NCI-H748 treated with DMSO at 0.1 percent for 48 hours (cell line): ENCODE measurements around the gene DPPA2.
"Not testable (repeated sequence)": the region's sequence is repeated elsewhere in the genome, so short reads cannot be mapped to it uniquely, and the experiment has no call there.

Experiments
- DNase-seq: peaks from one replicate; lab custom pipeline; 2025; lab: John Stamatoyannopoulos, UW

DPPA2 gene

GRCh38 chr3:109316162-109316730 is at the start of gene DPPA2:
Gene DPPA2 (minus strand): TSS chr3:109316517. CDS start chr3:109314542, 1,975 bp downstream.
- no peak for DNase-seq

- DNase-seq: no peak
These were observed 47.8 kb upstream of the DPPA2 start for GRCh38 chr3:109364088-109364487.

GRCh38 chr3:109363634-109364033 is 47.3 kb upstream of the DPPA2 start:
- no peak for DNase-seq

GRCh38 chr3:109362823-109363222 is 46.5 kb upstream of the DPPA2 start:
- no peak for DNase-seq

GRCh38 chr3:109358809-109359208 is 42.5 kb upstream of the DPPA2 start:
- DNase-seq: not testable (repeated sequence)

GRCh38 chr3:109356442-109357155 is 40.3 kb upstream of the DPPA2 start:
- DNase-seq: no peak

GRCh38 chr3:109355625-109356441 is 39.5 kb upstream of the DPPA2 start:
- no peak for DNase-seq

GRCh38 chr3:109353057-109353456 is 36.7 kb upstream of the DPPA2 start:
- no peak for DNase-seq

GRCh38 chr3:109351231-109351630 is 34.9 kb upstream of the DPPA2 start:
- DNase-seq: no peak

GRCh38 chr3:109346770-109347295 is 30.5 kb upstream of the DPPA2 start:
- no peak for DNase-seq

- DNase-seq: no peak
These were observed 29.8 kb upstream of the DPPA2 start for GRCh38 chr3:109346099-109346498.

GRCh38 chr3:109339714-109340648 is 23.7 kb upstream of the DPPA2 start:
- DNase-seq: no peak

GRCh38 chr3:109339197-109339596 is 22.9 kb upstream of the DPPA2 start:
- DNase-seq: no peak

- no peak for DNase-seq
These were observed 22.0 kb upstream of the DPPA2 start for GRCh38 chr3:109338322-109338721.

- DNase-seq: no peak
These were observed 21.1 kb upstream of the DPPA2 start, which contains the start of gene DPPA4 for GRCh38 chr3:109337393-109337792. Gene DPPA4 (minus strand): TSS chr3:109337546. CDS start chr3:109337517, 29 bp downstream.

GRCh38 chr3:109336291-109336861 is 20.1 kb upstream of the DPPA2 start:
- no peak for DNase-seq

- no peak for DNase-seq
These were observed 18.3 kb upstream of the DPPA2 start for GRCh38 chr3:109334572-109334971.

GRCh38 chr3:109331692-109332091 is 15.4 kb upstream of the DPPA2 start:
- no peak for DNase-seq

GRCh38 chr3:109330405-109330804 is 14.1 kb upstream of the DPPA2 start:
- no peak for DNase-seq

- DNase-seq: no peak
These were observed 11.9 kb upstream of the DPPA2 start for GRCh38 chr3:109328202-109328601.

GRCh38 chr3:109325657-109326056 is 9.3 kb upstream of the DPPA2 start:
- no peak for DNase-seq
